ENCODE measurements around the gene PPP3CB.
A peak's percentile ranks its signal among the peaks of the same experiment; 100 is the strongest.

Gene PPP3CB

DNA sequence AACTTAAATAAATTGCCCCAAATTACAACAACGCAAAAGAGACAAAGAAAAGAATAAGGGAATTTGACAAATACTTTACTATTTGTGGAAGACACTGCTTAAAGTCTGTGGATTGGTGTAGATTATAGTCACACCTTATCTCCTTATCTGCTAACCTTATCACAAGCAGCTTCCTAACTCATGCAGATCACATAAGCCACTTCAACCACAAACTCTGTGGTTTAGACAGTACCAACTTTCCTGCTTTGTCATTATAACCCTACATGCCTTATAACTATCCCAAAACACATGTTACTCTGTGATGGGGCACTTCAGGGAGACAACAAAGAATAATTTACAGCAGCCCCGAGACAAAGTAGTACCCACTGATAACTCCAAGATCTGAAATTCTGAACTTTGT lies 41.5 kb upstream of the PPP3CB start:
- no peak for TF ChIP-seq EZH2phosphoT487 (IDR thresholded peaks at IDR 0.05; ENCODE audit: borderline replicate concordance, low read length)
- TF ChIP-seq, protein P1, sequence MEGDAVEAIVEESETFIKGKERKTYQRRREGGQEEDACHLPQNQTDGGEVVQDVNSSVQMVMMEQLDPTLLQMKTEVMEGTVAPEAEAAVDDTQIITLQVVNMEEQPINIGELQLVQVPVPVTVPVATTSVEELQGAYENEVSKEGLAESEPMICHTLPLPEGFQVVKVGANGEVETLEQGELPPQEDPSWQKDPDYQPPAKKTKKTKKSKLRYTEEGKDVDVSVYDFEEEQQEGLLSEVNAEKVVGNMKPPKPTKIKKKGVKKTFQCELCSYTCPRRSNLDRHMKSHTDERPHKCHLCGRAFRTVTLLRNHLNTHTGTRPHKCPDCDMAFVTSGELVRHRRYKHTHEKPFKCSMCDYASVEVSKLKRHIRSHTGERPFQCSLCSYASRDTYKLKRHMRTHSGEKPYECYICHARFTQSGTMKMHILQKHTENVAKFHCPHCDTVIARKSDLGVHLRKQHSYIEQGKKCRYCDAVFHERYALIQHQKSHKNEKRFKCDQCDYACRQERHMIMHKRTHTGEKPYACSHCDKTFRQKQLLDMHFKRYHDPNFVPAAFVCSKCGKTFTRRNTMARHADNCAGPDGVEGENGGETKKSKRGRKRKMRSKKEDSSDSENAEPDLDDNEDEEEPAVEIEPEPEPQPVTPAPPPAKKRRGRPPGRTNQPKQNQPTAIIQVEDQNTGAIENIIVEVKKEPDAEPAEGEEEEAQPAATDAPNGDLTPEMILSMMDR (IDR thresholded peaks at IDR 0.05; ENCODE audit: low read depth, low read length, poor library complexity, severe bottlenecking), result no peak
- no peak overlapping the region for H3K27ac ChIP-seq (ENCODE audit: low read depth, low read length)
- H3F3A ChIP-seq (ENCODE audit: control insufficient read depth, insufficient read depth), result no peaks in the 10 kb centered on the region
- H3K27me3 ChIP-seq (ENCODE audit: control insufficient read depth, low read length), result no peaks in the 10 kb centered on the region
- H3K4me1 ChIP-seq (ENCODE audit: control insufficient read depth, low read length), result no peaks in the 10 kb centered on the region
- no peaks in the 10 kb centered on the region for H3K79me2 ChIP-seq (ENCODE audit: control insufficient read depth, low read length)
- H3K4me2 ChIP-seq (ENCODE audit: low read length), result no peak overlapping the region
- H3K4me3 ChIP-seq (ENCODE audit: low read length), result no peak overlapping the region
- no peaks in the 10 kb centered on the region for H3K9me3 ChIP-seq (ENCODE audit: control insufficient read depth, insufficient read depth, low read length)
- no peaks in the 10 kb centered on the region for H4K20me1 ChIP-seq (ENCODE audit: control insufficient read depth, insufficient read depth, low read depth, low read length)
- H3K36me3 ChIP-seq (ENCODE audit: control insufficient read depth, low read length), result no peaks in the 10 kb centered on the region
- no peaks in the 10 kb centered on the region for H3K9me2 ChIP-seq (replicated peaks; ENCODE audit: control insufficient read depth, low read length)

DNA sequence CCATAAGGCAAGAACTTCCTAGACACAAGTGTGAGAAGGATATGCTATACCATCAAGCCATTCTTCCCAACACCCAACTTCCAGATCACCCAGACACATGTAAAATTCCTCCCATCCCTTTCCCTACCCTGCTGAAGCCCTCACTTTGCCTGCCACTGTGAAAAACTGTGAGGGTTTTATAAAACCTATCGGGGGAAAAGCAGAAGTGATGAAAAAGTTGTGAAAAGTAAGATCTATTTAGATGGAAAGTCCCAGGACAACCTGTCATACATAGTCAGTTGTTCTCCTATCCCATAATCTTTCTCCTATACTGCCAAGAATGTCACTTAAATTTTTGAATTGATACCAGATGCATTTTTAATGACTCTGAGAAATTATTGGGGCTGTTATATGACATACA lies 39.0 kb upstream of the PPP3CB start:
- no peaks in the 10 kb centered on the region for H3K36me3 ChIP-seq (ENCODE audit: control insufficient read depth, low read length)
- no peaks in the 10 kb centered on the region for H3F3A ChIP-seq (ENCODE audit: control insufficient read depth, insufficient read depth)
- no peaks in the 10 kb centered on the region for H3K9me3 ChIP-seq (ENCODE audit: control insufficient read depth, insufficient read depth, low read length)
- no peaks in the 10 kb centered on the region for H3K9me2 ChIP-seq (replicated peaks; ENCODE audit: control insufficient read depth, low read length)
- H3K79me2 ChIP-seq (ENCODE audit: control insufficient read depth, low read length), result no peaks in the 10 kb centered on the region
- no peaks in the 10 kb centered on the region for H3K27me3 ChIP-seq (ENCODE audit: control insufficient read depth, low read length)
- H3K4me1 ChIP-seq (ENCODE audit: control insufficient read depth, low read length), result no peaks in the 10 kb centered on the region
- H3K27ac ChIP-seq (ENCODE audit: low read depth, low read length), result no peak overlapping the region
- H3K4me2 ChIP-seq (ENCODE audit: low read length), result no peak overlapping the region
- no peak overlapping the region for H3K4me3 ChIP-seq (ENCODE audit: low read length)
- TF ChIP-seq EZH2phosphoT487 (IDR thresholded peaks at IDR 0.05; ENCODE audit: borderline replicate concordance, low read length), result no peak
- TF ChIP-seq, protein P1 (IDR thresholded peaks at IDR 0.05; ENCODE audit: low read depth, low read length, poor library complexity, severe bottlenecking), result no peak
- no peaks in the 10 kb centered on the region for H4K20me1 ChIP-seq (ENCODE audit: control insufficient read depth, insufficient read depth, low read depth, low read length)

DNA sequence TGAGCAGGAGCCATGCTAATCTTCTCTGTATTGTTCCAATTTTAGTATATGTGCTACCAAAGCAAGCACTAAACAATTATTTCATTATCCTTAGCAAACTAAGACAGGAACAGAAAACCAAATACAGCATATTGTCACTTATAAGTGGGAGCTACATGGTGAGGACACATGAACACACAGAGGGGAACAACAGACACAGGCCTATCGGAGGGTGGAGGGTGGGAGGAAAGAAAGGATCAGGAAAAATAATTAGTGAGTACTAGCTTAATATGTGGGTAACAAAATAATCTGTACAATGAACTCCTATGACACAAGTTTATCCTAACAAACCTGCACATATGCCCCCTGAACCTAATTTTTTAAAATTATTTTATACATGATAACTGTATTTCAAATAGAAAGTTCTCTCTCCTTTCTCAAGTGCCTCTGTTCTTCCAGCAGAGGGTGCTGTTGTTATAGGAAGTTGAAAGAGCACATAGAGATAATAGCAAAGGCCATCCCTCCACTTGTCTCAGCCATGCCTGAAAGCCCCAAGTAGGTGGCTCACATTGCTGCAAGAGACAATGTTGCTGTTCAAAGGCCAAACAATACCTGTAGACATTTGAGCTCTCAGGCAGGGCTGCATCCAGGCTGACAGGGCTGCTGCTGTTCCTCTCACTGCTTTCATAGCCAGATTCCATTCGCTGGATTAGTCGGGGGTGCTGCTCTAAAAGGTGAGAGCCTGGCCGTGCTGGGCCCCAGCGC lies 33.4 kb upstream of the PPP3CB start:
- Histone ChIP-seq H3K79me2 (ENCODE audit: control insufficient read depth, low read length) (no peaks in the 10 kb centered on the region), H3K4me2 (ENCODE audit: low read length) (no peak overlapping the region), H3K4me1 (ENCODE audit: control insufficient read depth, low read length) (no peaks in the 10 kb centered on the region), H3K36me3 (ENCODE audit: control insufficient read depth, low read length) (no peaks in the 10 kb centered on the region), H3K4me3 (ENCODE audit: low read length) (no peak overlapping the region), H3K9me3 (ENCODE audit: control insufficient read depth, insufficient read depth, low read length) (no peaks in the 10 kb centered on the region), H3K27me3 (ENCODE audit: control insufficient read depth, low read length) (no peaks in the 10 kb centered on the region), H3K27ac (ENCODE audit: low read depth, low read length) (no peak overlapping the region), H4K20me1 (ENCODE audit: control insufficient read depth, insufficient read depth, low read depth, low read length) (no peaks in the 10 kb centered on the region), H3F3A (ENCODE audit: control insufficient read depth, insufficient read depth) (no peaks in the 10 kb centered on the region), H3K9me2 (replicated peaks; ENCODE audit: control insufficient read depth, low read length) (no peaks in the 10 kb centered on the region)
- TF ChIP-seq EZH2phosphoT487 (IDR thresholded peaks at IDR 0.05; ENCODE audit: borderline replicate concordance, low read length), result no peak
- TF ChIP-seq, protein P1 (IDR thresholded peaks at IDR 0.05; ENCODE audit: low read depth, low read length, poor library complexity, severe bottlenecking), result peak; percentile 70
